Measurements from ENCODE around the gene TTLL4.
"Not testable (repeated sequence)": the region's sequence is repeated elsewhere in the genome, so short reads cannot be mapped to it uniquely, and the experiment has no call there.

GRCh38 chr2:218687400-218688060 is 23.1 kb upstream of the TTLL4 start:
- peak; percentile 82 for TF ChIP-seq CTCF (conservative IDR thresholded peaks at IDR 0.05; ENCODE audit: low read length)
- not testable (repeated sequence) for TF ChIP-seq EZH2phosphoT487 (IDR thresholded peaks at IDR 0.05; ENCODE audit: borderline replicate concordance, low read depth, low read length)

Data from OCI-LY7 (cell line).